Measurements from ENCODE around the gene CTIF.
A peak's percentile ranks its signal among the peaks of the same experiment; 100 is the strongest.

CTIF gene

GRCh38 chr18:48605408-48605845 lies 66.6 kb downstream of the CTIF start:
- peak in 1 of 2 experiments; percentile 21 for DNase-seq

GRCh38 chr18:48607056-48607984 lies 68.5 kb downstream of the CTIF start:
- DNase-seq, result no peak

- no peak for DNase-seq
Measured at GRCh38 chr18:48608581-48608980, 69.8 kb downstream of the CTIF start.

GRCh38 chr18:48609114-48609513 lies 70.3 kb downstream of the CTIF start:
- DNase-seq, result no peak

- no peak for DNase-seq
Measured at GRCh38 chr18:48609820-48610815, 71.3 kb downstream of the CTIF start.

DNA sequence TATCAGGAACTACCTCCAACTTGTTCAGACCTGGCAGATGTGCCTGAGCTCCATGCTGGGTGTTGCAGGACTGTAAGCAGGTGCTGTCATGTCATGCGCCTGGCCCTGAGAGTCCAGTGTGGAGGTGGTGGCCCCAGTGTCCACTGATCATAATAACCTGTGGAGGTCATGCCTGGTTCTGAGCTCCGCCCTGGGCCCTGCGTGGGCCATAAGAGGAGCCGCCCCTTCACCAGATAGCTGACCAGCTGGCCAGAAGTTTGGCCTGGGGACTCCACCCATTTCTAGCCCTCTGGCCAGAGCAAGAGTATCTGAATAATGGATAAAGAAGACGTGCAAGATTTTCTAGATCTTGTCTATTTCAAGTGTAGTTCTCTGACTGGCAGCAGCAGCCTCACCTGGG lies 72.4 kb downstream of the CTIF start:
- DNase-seq, result no peak

DNA sequence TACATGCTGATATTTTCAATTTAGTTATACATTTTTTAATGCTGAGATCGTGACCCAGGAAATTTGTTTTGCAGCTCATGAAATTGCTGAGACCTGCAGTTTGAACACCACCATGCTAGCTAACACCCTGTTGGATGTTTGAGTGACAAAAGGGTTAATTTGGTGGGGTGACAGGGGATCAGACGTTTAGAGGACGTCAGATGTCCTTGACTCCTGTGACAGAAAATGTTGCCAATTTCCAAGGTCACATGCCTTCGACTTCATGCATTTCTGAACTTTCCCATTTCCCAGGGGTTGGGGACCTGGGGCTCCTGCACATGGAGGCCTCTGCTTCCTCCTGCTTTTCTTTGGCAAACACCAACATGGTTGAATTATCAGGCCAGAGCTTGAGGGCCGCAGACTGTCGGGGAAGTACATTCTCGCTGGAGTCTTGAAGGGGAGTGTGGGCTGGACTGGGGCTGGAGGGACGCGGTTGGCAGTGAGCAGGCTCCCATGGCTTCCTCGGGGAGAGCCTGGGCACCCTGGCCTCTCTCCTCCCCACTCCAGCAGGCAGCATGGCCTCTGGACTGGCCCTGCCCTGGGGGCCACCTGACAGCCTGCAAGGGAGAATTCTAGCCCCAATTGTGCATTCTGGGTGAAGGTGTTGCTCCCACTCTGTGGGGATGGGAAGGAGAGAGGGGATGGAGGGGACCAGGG lies 73.1 kb downstream of the CTIF start:
- DNase-seq, result no peak

GRCh38 chr18:48612511-48612910 lies 73.7 kb downstream of the CTIF start:
- no peak for DNase-seq

DNA sequence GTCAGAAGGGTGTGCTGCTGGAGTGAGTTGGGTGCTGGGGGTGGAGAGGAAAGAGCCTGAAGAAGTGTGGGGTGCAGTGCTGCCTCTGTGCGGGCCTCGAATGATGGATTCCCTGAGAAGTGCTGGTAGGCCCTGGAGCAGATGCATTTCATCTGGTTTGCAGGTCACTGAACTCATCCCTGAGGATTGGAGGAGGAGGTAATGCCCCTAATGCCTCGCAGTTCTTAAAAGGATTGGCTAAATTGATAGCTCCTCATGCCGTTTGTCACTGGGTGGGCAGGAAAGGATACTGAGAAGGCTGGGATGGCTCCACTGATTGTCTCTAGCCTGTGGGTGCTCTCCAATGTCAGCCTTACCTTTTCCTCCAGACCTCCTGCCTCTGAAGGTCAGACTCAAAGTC lies 74.1 kb downstream of the CTIF start:
- no peak for DNase-seq

DNA sequence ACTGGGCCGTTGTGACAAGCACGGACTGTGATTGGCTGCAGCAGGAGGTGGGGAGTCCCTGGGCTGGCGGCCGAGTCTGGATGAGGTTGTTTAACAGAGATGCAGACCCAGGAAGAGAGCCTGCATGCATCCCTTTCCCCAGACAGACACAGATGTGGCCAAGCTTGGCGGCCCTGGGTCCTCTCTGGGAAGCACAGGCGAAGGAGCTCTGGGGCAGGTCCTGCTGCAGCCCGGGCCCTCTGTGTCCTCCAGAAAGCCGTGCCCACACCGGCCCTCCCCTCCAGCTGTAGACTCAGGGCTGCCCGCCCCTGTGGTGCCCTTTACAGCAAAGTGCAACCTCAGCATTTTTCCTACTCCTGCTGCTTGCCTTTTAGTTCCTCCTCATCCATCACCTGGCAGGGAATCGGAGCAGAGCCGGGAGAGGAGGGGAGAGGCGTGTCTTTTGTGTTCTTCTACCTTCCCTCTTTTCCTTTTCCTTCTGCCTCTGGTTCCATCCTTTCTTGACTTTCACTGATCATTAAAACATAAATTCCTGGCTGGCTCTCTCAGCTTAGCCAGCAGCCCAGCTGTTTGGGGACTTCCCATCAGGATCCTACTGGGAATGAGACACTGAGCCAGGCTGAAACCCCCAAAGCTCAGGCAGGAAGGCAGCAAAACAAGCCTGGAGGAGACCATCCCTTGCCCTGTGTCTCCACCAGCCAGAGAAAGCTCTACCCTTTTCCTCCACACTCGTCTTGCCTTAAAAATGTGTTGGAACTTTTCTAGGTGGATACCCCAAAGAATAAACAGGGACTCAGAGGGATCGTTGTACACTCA lies 75.0 kb downstream of the CTIF start:
- no peak for DNase-seq

DNA sequence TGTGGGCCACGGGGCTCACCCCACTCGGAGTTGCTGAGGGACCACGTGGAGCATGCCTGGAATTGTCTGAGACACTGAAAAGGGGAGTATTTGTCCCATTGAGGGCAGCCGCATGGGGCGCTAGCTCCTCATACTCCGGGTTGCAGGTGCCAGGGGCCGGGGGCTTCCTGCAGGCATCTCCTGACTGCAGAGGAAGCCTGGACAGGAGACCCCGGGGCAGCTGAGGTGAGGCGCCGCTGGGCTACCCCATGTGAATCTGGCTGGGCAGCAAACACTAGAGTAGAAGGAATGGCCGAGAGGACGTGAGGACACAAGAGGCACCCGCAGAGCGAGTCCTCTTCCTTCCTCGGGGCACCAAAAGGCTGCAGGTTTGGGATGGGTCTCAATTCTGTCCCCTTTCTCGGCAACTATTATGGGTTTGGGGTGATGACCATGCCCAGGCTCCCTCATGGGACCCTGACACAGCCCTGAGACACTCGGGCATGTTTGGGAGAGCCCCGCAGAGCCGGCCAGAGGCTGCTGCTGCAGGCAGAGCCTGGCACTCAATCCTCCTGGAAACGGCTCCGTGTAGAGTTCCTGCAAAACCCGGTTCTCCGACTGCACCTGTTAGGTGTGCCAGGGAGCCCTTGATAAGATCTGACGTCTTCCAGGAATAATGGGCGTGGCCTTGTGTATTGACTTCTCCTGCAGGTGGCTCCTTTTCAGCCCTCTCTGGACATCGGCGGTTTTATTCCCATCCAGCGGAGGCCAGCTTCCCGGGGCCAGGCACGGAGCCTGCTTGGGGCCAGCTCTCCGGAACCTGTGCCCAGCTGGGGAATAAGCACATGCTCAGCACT lies 77.0 kb downstream of the CTIF start:
- no peak for DNase-seq

DNA sequence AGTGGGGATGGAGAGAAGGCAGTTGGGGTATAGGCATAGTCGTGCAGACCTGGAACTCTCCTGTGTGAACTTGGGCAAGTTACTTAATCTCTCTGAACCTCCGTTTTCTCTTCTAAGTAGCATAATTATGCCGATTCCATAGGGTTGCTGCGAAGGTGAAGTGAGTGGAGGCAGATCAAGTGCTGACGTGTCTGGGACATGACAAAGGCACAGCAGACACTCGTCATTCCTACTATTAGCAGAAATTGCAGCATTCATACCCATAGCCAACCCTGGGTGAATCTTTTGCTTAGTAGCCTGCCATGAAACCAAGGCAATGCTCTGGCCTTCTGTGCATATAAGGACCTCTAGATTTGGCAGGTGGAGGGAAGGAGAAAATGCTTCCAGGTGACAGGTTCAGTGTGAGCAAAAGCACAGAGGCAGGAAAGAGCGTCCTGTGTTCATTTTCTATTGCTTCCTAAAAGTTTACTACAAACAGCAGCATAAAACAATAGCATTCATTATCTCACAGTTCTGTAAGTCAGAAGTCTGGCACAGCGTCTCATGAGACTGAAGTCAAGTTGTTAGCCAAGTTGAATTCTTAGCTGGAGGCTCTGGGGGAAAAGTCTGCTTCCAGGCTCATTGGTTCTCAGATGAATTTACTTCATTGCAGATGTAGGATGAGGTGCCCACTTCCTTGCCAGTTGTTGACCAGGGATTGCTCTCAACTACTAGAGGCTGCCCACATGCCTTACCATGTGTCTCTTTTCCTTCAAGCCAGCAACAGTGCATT lies 77.8 kb downstream of the CTIF start:
- DNase-seq, result no peak

GRCh38 chr18:48617844-48618497 lies 79.1 kb downstream of the CTIF start:
- DNase-seq, result no peak

- DNase-seq, result no peak
Measured at GRCh38 chr18:48619016-48619415, 80.2 kb downstream of the CTIF start.

- no peak for DNase-seq
Measured at GRCh38 chr18:48619501-48619900, 80.7 kb downstream of the CTIF start.

DNA sequence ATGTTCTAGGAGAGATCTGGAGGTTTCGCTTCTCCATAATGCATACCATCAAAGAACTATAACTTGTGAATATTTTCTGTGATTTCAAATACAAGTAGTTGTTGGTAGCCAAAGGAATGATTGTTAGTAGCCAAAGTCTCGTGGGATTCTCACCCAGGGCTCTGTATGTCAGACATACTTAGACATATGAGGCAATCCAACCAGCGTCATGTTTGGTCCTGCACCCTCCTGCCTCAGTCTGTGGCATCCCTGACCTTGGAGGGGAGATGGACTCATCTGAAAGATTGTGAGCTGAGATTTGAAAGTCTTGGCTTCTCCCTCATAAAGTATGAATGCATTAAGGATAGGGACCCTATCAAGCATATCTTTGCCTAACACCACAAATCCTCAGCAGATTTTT lies 81.2 kb downstream of the CTIF start:
- no peak for DNase-seq

- peak; percentile 16 to 18 for DNase-seq
Measured at GRCh38 chr18:48621240-48621639, 82.4 kb downstream of the CTIF start.

DNA sequence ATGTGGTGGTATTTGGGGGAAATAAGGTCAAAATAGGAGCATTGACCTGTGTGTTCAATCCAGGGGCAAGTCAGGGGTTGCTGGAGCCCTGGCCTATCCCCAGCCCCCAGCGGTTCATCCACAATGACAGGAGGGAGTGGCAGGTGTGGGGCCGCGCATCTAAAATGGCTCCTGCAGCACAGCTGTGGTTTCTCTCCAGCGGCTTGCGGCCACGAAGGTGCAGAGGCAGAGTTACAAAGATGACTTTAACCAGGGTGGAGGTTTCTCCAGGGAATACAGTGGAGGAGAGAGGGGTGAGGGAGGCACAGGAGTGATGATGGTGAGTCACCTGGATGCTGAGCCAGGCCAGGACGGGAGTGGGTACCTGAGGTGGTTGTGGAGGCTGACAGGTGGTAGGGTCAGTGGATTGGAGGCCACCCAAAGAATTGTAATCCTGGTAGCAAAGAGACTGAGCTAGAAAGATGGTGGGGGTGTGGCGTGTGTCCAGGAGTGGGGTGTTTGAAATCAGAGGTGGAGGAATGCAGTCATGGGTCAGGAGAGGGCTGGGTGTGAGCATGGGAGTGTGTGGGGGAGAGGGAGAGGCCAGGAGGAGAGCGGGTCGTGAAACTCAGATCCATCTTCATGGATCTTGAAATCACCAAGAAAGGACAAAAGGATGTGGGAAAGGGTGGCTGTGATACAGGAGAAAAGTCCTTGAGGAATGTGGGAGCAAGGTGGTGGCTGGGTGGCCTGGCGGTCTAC lies 83.2 kb downstream of the CTIF start:
- no peak for DNase-seq

GRCh38 chr18:48622911-48623431 lies 84.1 kb downstream of the CTIF start:
- peak; percentile 41 to 71 for DNase-seq

Data from SW 1271 (cell line).